NCI-H128 (cell line): ENCODE data around the gene LDB2.

ENCODE experiments used
- DNase-seq: peaks from one replicate; lab custom pipeline; 2025; ENCODE audit not compliant: unreplicated experiment; lab: John Stamatoyannopoulos, UW

LDB2 gene

DNA sequence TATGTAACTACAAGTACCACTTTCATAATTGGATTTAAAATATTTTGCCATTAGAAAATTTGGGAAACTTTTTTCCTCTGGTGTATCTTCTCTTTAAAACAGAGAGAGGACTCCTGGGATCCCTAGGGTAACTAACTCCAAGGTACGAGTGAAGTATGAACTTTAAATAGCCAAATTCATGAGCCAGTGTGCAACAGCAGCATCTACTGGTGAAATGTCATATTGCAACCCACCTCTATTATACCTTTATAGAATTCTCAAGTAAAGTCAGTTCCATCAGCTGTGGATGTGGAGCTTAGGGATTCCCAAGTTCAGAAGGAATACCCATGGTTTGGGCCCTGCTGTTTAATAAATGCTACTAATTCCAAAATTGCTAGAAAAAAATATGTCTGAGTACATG is 389.5 kb downstream of the LDB2 start:
- DNase-seq, result no peak

DNA sequence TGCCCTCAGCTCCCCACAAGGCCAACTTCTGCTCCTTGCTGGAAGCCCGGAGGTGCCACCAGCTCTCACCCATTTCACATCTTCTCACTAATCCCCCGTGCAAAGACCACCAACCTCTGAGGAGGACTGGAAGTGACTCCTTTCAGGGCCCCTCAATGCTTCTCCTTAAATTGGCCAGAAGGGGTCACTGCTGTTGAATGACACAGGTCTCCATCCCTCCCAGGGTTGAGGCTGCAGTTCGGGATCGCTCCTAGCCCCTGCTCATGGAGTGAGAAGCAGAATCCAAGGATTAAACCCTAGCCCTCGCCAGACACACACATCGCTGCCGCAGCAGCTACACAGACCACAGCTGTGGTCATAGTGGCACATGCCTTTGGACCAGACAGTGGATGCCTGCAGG is 392.7 kb downstream of the LDB2 start:
- no peak for DNase-seq

DNA sequence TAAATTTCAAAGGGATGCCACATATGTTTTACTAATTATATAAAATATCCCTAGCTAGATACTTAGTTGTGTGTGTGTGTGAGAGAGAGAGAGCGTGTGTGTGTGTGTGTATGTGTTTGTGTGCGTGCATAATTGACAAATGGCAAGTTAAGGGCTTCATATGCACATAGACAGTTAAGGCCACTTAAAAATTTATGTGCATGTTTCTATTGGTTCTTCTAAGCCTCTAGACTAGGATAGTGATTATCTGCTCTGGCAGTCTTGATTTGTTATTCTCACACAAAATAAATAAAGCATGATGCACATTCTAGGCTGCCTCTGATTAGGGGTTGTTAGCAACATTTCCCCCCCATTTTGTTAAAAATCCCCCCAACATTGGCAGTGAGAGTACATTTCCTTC is 393.2 kb downstream of the LDB2 start:
- DNase-seq, result no peak

GRCh38 chr4:16503421-16504100 is 394.9 kb downstream of the LDB2 start:
- DNase-seq, result no peak

DNA sequence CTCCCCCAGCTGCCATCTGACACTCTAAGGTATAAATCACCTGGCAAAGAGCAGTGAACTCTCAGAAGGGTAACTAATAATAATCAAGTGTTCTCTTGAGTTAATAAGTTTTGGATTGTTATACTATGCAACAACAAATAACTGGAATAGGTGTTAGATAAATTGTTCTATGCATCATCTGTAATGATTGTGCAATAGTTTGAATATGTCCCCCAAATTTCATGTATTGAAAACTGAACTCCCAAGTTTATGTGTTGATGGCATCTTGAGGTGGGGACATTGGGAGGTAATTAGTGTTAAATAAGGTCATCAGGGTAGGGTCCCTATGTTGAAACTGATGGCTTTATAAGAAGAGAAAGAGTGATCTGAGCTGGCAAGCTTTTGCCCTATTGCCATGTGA is 399.5 kb downstream of the LDB2 start:
- DNase-seq, result no peak

GRCh38 chr4:16496501-16496900 is 401.9 kb downstream of the LDB2 start:
- DNase-seq, result no peak

- DNase-seq, result no peak
Observed at GRCh38 chr4:16492872-16493271, 405.6 kb downstream of the LDB2 start.

GRCh38 chr4:16489226-16489625 is 409.2 kb downstream of the LDB2 start:
- no peak for DNase-seq

DNA sequence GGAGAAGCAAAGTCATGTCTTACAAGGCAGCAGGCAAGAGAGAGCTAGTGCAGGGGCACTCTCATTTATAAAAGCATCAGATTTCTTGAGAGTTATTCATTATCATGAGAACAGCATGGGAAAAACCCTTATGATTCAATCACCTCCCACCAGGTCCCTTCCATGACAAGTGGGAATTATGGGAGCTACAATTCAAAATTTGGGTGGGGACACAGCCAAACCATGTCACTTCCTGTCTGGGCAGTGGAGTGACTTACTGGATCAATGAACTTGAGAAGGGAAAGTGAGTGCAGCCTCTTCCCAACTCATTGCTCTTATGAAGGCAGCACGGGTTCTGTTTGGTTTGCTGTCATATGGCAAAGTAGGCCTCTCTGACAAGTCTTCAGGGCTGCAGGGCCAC is 410.4 kb downstream of the LDB2 start:
- DNase-seq, result no peak

GRCh38 chr4:16484711-16485110 is 413.7 kb downstream of the LDB2 start:
- no peak for DNase-seq

DNA sequence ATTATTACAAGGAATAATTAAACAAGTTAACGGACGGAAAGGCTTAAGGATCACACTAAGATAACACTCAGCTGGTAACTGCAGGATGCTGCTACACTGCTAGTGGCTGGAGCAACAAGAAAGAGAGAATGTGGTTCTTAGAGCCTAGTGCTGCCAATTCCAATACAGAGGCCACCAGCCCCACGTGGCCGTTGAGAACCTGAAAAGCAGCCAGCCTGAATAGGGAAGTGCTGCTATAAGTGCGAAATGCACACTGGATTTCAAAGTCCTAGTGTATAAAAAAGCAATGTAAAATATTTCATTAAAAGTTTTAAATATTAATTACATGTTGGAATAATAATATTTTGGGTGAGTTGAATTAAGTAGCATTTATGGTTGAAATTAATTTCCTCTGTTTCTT is 414.9 kb downstream of the LDB2 start:
- DNase-seq, result no peak

DNA sequence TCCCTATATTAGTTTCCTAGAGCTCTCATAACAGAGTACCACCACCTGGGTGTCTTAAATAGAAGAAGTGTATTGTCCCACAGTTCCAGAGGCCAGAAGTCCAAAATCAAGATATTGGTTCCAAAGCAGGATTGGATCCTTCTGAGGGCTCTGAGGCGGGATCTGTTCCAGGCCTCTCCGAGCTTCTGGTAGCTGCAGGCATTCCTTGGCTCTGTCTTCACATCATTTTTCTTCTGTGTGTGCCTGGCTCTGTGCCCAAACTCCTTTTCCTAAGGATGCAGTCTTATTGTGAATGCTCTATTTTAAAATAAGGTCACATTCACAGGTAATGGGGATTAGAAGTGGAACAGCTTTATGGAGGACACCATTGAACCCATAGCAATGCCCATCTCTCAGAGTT is 418.4 kb downstream of the LDB2 start:
- DNase-seq, result no peak

DNA sequence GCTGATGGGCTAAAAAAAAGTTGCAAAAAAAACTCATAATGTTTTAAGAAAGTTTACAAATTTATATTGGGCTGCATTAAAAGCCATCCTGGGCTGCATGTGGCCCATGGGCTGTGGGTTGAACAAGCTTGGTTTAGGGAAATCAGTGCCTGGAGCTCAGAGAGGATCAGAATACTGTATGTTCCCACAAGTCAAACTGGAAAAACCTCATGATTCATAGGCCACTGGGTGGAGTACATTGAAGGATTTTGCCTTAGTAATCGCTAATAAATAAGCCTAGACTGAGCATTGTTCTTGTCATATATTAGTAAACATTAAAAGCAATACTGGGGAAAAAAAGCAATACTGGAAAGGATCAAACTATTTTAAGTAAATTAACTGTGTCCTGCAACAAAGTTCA is 425.9 kb downstream of the LDB2 start:
- DNase-seq, result no peak

- no peak for DNase-seq
Observed at GRCh38 chr4:16467061-16467460, 431.4 kb downstream of the LDB2 start.

GRCh38 chr4:16466581-16466980 is 431.9 kb downstream of the LDB2 start:
- DNase-seq, result no peak

DNA sequence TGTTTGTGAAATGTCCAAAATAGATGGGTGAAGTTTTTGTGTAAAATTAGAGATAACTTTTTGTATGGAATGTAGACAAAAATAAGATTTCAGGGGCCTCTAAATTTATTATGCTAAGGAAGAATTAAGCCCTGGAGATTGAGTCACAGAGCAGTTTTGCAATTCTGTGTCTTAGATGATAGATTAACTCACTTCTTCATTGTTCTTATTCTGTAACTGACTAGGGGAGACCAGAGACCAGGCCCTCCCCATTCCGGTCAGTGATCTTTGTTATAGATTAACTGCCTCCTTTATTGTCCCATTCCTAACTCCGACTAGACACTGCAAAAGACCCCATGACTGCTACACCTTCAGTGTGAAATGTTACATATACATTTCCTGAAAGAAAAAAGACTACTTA is 433.8 kb downstream of the LDB2 start:
- DNase-seq, result no peak

DNA sequence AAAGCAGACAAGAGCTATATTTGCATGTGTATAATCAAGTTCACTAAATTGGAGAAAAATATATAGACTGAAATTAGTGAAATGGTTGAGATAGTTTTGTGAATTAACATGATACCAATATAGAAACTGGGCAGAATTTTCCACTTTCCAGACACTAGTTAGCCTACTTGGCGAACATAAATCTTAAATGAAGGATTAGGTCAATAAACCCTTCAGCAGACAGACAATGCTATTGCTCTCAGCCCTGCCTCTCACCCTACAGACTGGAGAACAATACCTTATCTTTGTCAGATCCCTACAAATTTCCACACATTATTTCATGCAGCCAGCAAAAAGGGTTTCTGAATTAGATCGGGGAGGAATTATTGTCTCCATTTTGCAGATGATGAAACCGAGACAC is 435.8 kb downstream of the LDB2 start:
- DNase-seq, result no peak

- DNase-seq, result no peak
Observed at GRCh38 chr4:16461362-16461761, 437.1 kb downstream of the LDB2 start.

DNA sequence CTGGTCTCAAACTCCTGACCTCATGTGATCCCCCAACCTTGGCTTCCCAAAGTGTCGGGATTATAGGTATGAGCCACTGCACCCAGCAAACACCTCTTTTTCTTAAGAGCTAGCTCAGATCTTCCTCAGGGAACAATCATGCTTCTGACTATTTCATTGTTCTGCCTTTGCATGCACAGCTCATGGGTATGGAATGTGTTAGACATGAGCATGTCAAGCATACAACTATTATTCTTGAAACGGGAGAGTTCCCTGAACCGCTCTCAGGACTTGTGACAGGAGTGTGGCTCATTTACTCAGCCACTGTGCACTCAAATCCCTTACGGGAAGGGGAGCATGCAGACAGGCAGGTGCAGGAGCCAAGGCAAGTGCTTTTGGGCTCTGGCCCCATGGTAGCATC is 440.5 kb downstream of the LDB2 start:
- DNase-seq, result no peak
